Keratinocyte (primary cell): Measurements from ENCODE around the gene GRIA1. TPM values are rescaled to one million over a fixed set of nuclear protein-coding genes. Genes with fewer than 3 reads are reported as not detected.

Experiments
- DNase-seq: peaks from one replicate; pipeline ENCODE4 v3.0.0-alpha.2; 2011; ENCODE audit warnings: low read depth, missing footprints, low spot score
- FAIRE-seq: peaks from 2 replicates; lab custom pipeline; 2011; peaks lifted over from hg19 to GRCh38; lab: Jason Lieb, UNC
- H2AFZ ChIP-seq: 2 replicates; pipeline ENCODE4 v1.6.0; 2012; ENCODE audit warnings: low read length, control low read depth, inconsistent platforms; ENCODE audit not compliant: control insufficient read depth
- H3K27ac ChIP-seq: 2 replicates; pipeline ENCODE4 v1.5.1; 2011; ENCODE audit warnings: low read length; ENCODE audit not compliant: control insufficient read depth, insufficient read depth
- H3K27me3 ChIP-seq: 3 replicates; pipeline ENCODE4 v1.6.0; 2011; ENCODE audit warnings: low read length; ENCODE audit not compliant: control insufficient read depth, insufficient read depth; ENCODE audit errors: extremely low read depth
- H3K36me3 ChIP-seq, 2 experiments: 2 replicates in 1 of 2; 3 replicates in 1 of 2; pipeline ENCODE4 v1.5.1; 2011; ENCODE audit warnings: low read length in 2 of 2, mild to moderate bottlenecking in 1 of 2; ENCODE audit not compliant: control insufficient read depth in 2 of 2, insufficient read depth in 2 of 2; ENCODE audit errors: extremely low read depth in 1 of 2
- H3K4me1 ChIP-seq: 3 replicates; pipeline ENCODE4 v1.5.1; 2011; ENCODE audit warnings: low read length; ENCODE audit not compliant: control insufficient read depth, insufficient read depth; ENCODE audit errors: extremely low read depth
- H3K4me2 ChIP-seq: 3 replicates; pipeline ENCODE4 v1.6.0; 2011; ENCODE audit warnings: low read depth, low read length; ENCODE audit not compliant: control insufficient read depth, insufficient read depth; ENCODE audit errors: extremely low read depth
- H3K4me3 ChIP-seq, 3 experiments: fragments of 200-600 bp in 1 of 3; sonication (generic) in 1 of 3; 2 replicates in 2 of 3; 3 replicates in 1 of 3; pipeline ENCODE4 v1.5.1; 2011 to 2016; ENCODE audit warnings: low read length in 3 of 3, mild to moderate bottlenecking in 3 of 3, control low read depth in 2 of 3, inconsistent platforms in 1 of 3, low read depth in 1 of 3, mixed read lengths in 1 of 3, mixed run types in 1 of 3, moderate library complexity in 1 of 3; ENCODE audit not compliant: control insufficient read depth in 2 of 3, insufficient read depth in 2 of 3; ENCODE audit errors: extremely low read depth in 1 of 3
- H3K79me2 ChIP-seq: 2 replicates; pipeline ENCODE4 v1.6.0; 2012; ENCODE audit warnings: low read length; ENCODE audit not compliant: control insufficient read depth, insufficient read depth
- H3K9ac ChIP-seq: 3 replicates; pipeline ENCODE4 v1.6.0; 2011; ENCODE audit warnings: low read length; ENCODE audit not compliant: control insufficient read depth, insufficient read depth; ENCODE audit errors: extremely low read depth
- H3K9me1 ChIP-seq: 3 replicates; pipeline ENCODE4 v1.6.0; 2011; ENCODE audit warnings: low read length; ENCODE audit not compliant: control insufficient read depth, insufficient read depth; ENCODE audit errors: extremely low read depth
- H3K9me3 ChIP-seq: 2 replicates; pipeline ENCODE4 v1.5.1; 2012; ENCODE audit warnings: low read depth, low read length; ENCODE audit not compliant: control insufficient read depth
- H4K20me1 ChIP-seq: 3 replicates; pipeline ENCODE4 v1.6.0; 2011; ENCODE audit warnings: low read length; ENCODE audit not compliant: control insufficient read depth, insufficient read depth; ENCODE audit errors: extremely low read depth
- EZH2 ChIP-seq: IDR thresholded peaks from one replicate; pipeline ENCODE4 v1.6.1; 2012; ENCODE audit warnings: inconsistent platforms, mild to moderate bottlenecking, low read length, moderate library complexity
- dilution Hi-C: fragments of 300-500 bp; cut with MboI; formaldehyde crosslinking; loops from one replicate; pipeline ENCODE4 v1.7.0; 2020; ENCODE audit warnings: low sequenced_read_pairs; ENCODE audit not compliant: extremely low pct_ligation_motif_present
- polyA plus RNA-seq, 5 experiments: library from polyadenylated mRNA; depleted of rRNA in 3 of 5; stranded (reverse) in 3 of 5; stranded (forward) in 1 of 5; unstranded in 1 of 5; fragments of >200 nt; gene quantifications; 1 replicate in 1 of 5; 2 replicates in 3 of 5; 3 replicates in 1 of 5; pipeline versions ENCODE4 v1.2.1 to v1.2.3, GENCODE V29; 2011 to 2012; ENCODE audit warnings: missing spikeins in 2 of 5, low read depth in 1 of 5, low replicate concordance in 1 of 5
- TF ChIP-seq, protein P1 (sequence below), 3 experiments: IDR thresholded peaks in 1 of 3; conservative IDR thresholded peaks in 1 of 3; optimal IDR thresholded peaks in 1 of 3; 2 replicates in 2 of 3; 3 replicates in 1 of 3; pipeline versions ENCODE3 to v1.5.1; 2011; ENCODE audit warnings: low read length in 3 of 3, mild to moderate bottlenecking in 3 of 3, moderate library complexity in 2 of 3, control low read depth in 1 of 3, inconsistent platforms in 1 of 3; ENCODE audit not compliant: insufficient read depth in 2 of 3; ENCODE audit errors: extremely low read depth in 1 of 3

Gene GRIA1
- polyA plus RNA-seq, 1 donor (not counting 4 experiments of a cell fraction or from before 2014, with no cell fraction given) = not detected

DNA sequence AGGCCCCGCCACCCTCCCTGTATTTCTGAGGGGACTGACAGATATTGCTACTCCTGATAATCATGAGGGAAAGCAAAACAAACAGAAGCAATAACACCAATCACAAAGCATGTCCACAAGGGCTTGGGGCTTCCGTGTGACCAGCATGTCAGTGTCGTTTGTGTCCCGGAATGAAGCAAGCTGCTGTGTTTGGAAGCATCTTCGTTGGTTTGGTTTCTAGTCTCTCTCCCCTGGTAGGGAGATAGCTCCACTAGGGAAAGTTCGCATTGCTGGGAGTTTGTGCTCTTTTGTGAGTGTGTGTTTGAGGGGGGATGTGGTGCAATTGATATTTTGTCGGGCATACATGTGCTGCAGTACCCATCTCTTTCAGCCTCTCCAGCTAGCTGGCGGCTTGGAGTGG is 1.4 kb downstream of the GRIA1 start:
- Histone ChIP-seq H3K79me2 (no peaks in the 10 kb centered on the region), H4K20me1 (no peaks in the 10 kb centered on the region), H3K9ac (no peak overlapping the region), H3K27ac (no peak overlapping the region), H3K4me3 (no peak overlapping the region), H3K9me1 (no peaks in the 10 kb centered on the region), H3K27me3 (no peaks in the 10 kb centered on the region), H3K36me3 (no peaks in the 10 kb centered on the region), H3K4me1 (peaks cover 16% of the 10 kb centered on the region), H2AFZ (peak overlapping the region; percentile 24), H3K9me3 (no peaks in the 10 kb centered on the region), H3K4me2 (peak overlapping the region; percentile 27)
- TF ChIP-seq EZH2 = no peak
- TF ChIP-seq, protein P1, sequence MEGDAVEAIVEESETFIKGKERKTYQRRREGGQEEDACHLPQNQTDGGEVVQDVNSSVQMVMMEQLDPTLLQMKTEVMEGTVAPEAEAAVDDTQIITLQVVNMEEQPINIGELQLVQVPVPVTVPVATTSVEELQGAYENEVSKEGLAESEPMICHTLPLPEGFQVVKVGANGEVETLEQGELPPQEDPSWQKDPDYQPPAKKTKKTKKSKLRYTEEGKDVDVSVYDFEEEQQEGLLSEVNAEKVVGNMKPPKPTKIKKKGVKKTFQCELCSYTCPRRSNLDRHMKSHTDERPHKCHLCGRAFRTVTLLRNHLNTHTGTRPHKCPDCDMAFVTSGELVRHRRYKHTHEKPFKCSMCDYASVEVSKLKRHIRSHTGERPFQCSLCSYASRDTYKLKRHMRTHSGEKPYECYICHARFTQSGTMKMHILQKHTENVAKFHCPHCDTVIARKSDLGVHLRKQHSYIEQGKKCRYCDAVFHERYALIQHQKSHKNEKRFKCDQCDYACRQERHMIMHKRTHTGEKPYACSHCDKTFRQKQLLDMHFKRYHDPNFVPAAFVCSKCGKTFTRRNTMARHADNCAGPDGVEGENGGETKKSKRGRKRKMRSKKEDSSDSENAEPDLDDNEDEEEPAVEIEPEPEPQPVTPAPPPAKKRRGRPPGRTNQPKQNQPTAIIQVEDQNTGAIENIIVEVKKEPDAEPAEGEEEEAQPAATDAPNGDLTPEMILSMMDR (optimal IDR thresholded peaks at IDR 0.05 in 1 of 3, IDR thresholded peaks at IDR 0.05 in 1 of 3, conservative IDR thresholded peaks at IDR 0.05 in 1 of 3; ENCODE audit: extremely low read depth in 1 of 3, insufficient read depth in 2 of 3, low read length in 3 of 3) = no peak
- DNase-seq = no peak
- dilution Hi-C loops = no loop called here
- FAIRE-seq = peak; percentile 39

DNA sequence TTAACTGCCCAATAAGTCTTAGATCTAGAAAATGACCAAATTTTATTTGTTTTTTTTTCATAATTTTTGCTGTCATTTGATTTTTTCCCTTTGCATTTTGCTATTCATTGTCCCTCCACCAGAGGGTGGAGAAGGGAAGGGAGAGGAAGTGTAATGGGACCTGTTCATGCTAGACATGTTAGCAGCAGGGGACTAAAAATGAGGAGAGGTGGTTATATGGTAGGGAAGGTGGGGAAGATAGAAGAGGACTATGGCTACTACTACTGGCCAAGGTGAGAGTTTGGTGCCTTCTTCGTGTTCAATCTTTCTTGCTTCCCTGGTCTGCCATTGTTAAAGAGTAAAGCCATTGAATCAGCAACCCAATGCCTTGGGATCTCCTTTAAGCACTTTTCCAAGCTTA is 6.4 kb downstream of the GRIA1 start:
- H3K9me3 ChIP-seq = no peaks in the 10 kb centered on the region
- H3K4me3 ChIP-seq = no peak overlapping the region
- FAIRE-seq = no peak
- H3K27ac ChIP-seq = no peak overlapping the region
- TF ChIP-seq EZH2 = no peak
- TF ChIP-seq, protein P1 (optimal IDR thresholded peaks at IDR 0.05 in 1 of 3, IDR thresholded peaks at IDR 0.05 in 1 of 3, conservative IDR thresholded peaks at IDR 0.05 in 1 of 3; ENCODE audit: extremely low read depth in 1 of 3, insufficient read depth in 2 of 3, low read length in 3 of 3) = peak; percentile 66 to 74 (median 70)
- no peak overlapping the region for H3K9ac ChIP-seq
- H3K27me3 ChIP-seq = no peaks in the 10 kb centered on the region
- dilution Hi-C loops = no loop called here
- H3K79me2 ChIP-seq = no peaks in the 10 kb centered on the region
- no peaks in the 10 kb centered on the region for H4K20me1 ChIP-seq
- no peaks in the 10 kb centered on the region for H3K9me1 ChIP-seq
- no peaks in the 10 kb centered on the region for H3K36me3 ChIP-seq
- no peak for DNase-seq
- no peak overlapping the region for H2AFZ ChIP-seq
- no peaks in the 10 kb centered on the region for H3K4me1 ChIP-seq
- no peak overlapping the region for H3K4me2 ChIP-seq
